Thymus (tissue), 11 donors: ENCODE data around the gene CALHM1. TPM values are rescaled to one million over a fixed set of nuclear protein-coding genes. Genes with fewer than 3 reads are reported as not detected.

Experiments used
- DNase-seq, 9 donors: peaks; one replicate each; pipeline ENCODE4 v3.0.0-alpha.2; 2013; ENCODE audit warnings: low spot score in 9 of 9, low read depth in 6 of 9, missing footprints in 1 of 9
- H3K27ac ChIP-seq, 2 donors: one replicate each; pipeline ENCODE4 v1.5.1; 2013; ENCODE audit warnings: control low read depth in 1 of 2, low read depth in 1 of 2, low read length in 1 of 2, mild to moderate bottlenecking in 1 of 2, moderate library complexity in 1 of 2
- H3K27me3 ChIP-seq, 2 donors: one replicate each; pipeline ENCODE4 v1.5.1; 2013; ENCODE audit warnings: low read length in 1 of 2; ENCODE audit not compliant: control insufficient read depth in 2 of 2, insufficient read depth in 1 of 2
- H3K36me3 ChIP-seq, 2 donors: one replicate each; pipeline ENCODE4 v1.5.1; 2013; ENCODE audit warnings: low read length in 1 of 2, mild to moderate bottlenecking in 1 of 2, moderate library complexity in 1 of 2; ENCODE audit not compliant: control insufficient read depth in 2 of 2, insufficient read depth in 2 of 2
- H3K4me1 ChIP-seq, 2 donors: one replicate each; pipeline ENCODE4 v1.5.1; 2013; ENCODE audit warnings: low read length in 2 of 2; ENCODE audit not compliant: control insufficient read depth in 2 of 2, insufficient read depth in 2 of 2
- H3K4me3 ChIP-seq, 2 donors: one replicate each; pipeline ENCODE4 v1.5.1; 2013; ENCODE audit warnings: low read length in 2 of 2, control low read depth in 1 of 2, mild to moderate bottlenecking in 1 of 2
- H3K9me3 ChIP-seq, 2 donors: one replicate each; pipeline ENCODE4 v1.5.1; 2013; ENCODE audit warnings: low read length in 1 of 2, mild to moderate bottlenecking in 1 of 2; ENCODE audit not compliant: control insufficient read depth in 2 of 2, insufficient read depth in 1 of 2
- WGBS: extraction: QIAGEN DNeasy Blood & Tissue Kit; methylation state at CpG from one replicate; pipeline ENCODE4 v1.1.7; 2013; 5-methylcytosine and 5-hydroxymethylcytosine counted together
- polyA plus RNA-seq: library from polyadenylated mRNA; stranded (reverse); fragments of 200-250 nt; gene quantifications from one replicate; pipeline ENCODE4 v1.2.3, GENCODE V29; 2013
- total RNA-seq: library from RNA; stranded (reverse); fragments of 120-200 nt; gene quantifications from one replicate; pipeline ENCODE4 v1.2.4, GENCODE V29; 2013
- donor health status: healthy.

CALHM1 gene
- total and polyA plus RNA-seq, 2 donors, result 0.05 to 0.09 TPM

- Histone ChIP-seq H3K27me3 (no peaks in the 10 kb centered on the region), H3K27ac (no peak overlapping the region), H3K4me3 (no peak overlapping the region), H3K36me3 (no peaks in the 10 kb centered on the region), H3K9me3 (no peaks in the 10 kb centered on the region), H3K4me1 (peaks cover 0 to 9% of the 10 kb centered on the region in 2 donors)
- no peak for DNase-seq
- 83% methylated on average over 4 of the region's 4 CpGs for WGBS
Measured at GRCh38 chr10:103459615-103460014, 915 bp upstream of the CALHM1 start.

GRCh38 chr10:103457896-103458583 is 660 bp downstream of the CALHM1 start:
- H3K9me3 ChIP-seq, result no peaks in the 10 kb centered on the region
- peaks cover 0 to 9% of the 10 kb centered on the region in 2 donors for H3K4me1 ChIP-seq
- H3K27ac ChIP-seq, result no peak overlapping the region
- H3K4me3 ChIP-seq, result no peak overlapping the region
- WGBS, result 99% methylated on average over 39 of the region's 39 CpGs
- H3K27me3 ChIP-seq, result no peaks in the 10 kb centered on the region
- no peaks in the 10 kb centered on the region for H3K36me3 ChIP-seq
- no peak for DNase-seq

GRCh38 chr10:103457176-103457712 is 1.5 kb downstream of the CALHM1 start:
- Histone ChIP-seq H3K27me3 (peaks cover 0 to 3% of the 10 kb centered on the region in 2 donors), H3K36me3 (no peaks in the 10 kb centered on the region), H3K27ac (no peak overlapping the region), H3K9me3 (no peaks in the 10 kb centered on the region), H3K4me3 (no peak overlapping the region), H3K4me1 (peaks cover 0 to 16% of the 10 kb centered on the region in 2 donors)
- WGBS, result 93% methylated on average over 8 of the region's 8 CpGs
- no peak for DNase-seq

- no peak for DNase-seq
- WGBS, result 94% methylated on average over 9 of the region's 9 CpGs
- Histone ChIP-seq H3K4me1 (peaks cover 6 to 26% of the 10 kb centered on the region in 2 donors), H3K36me3 (no peaks in the 10 kb centered on the region), H3K9me3 (no peaks in the 10 kb centered on the region), H3K27ac (no peak overlapping the region), H3K27me3 (peaks cover 0 to 8% of the 10 kb centered on the region in 2 donors), H3K4me3 (no peak overlapping the region)
Measured at GRCh38 chr10:103456074-103456660, 2.5 kb downstream of the CALHM1 start.

GRCh38 chr10:103455235-103455634 is 3.5 kb downstream of the CALHM1 start:
- Histone ChIP-seq H3K36me3 (no peaks in the 10 kb centered on the region), H3K9me3 (no peaks in the 10 kb centered on the region), H3K27ac (no peak overlapping the region), H3K4me1 (peaks cover 7 to 33% of the 10 kb centered on the region in 2 donors), H3K4me3 (no peak overlapping the region), H3K27me3 (peaks cover 0 to 10% of the 10 kb centered on the region in 2 donors)
- WGBS, result 98% methylated on average over 25 of the region's 25 CpGs
- no peak for DNase-seq

GRCh38 chr10:103454026-103454425 is 4.7 kb downstream of the CALHM1 start:
- H3K9me3 ChIP-seq, result no peaks in the 10 kb centered on the region
- DNase-seq, result no peak
- peaks cover 5 to 7% of the 10 kb centered on the region in 2 donors for H3K36me3 ChIP-seq
- no peak overlapping the region for H3K4me3 ChIP-seq
- H3K4me1 ChIP-seq, result peaks cover 7 to 26% of the 10 kb centered on the region in 2 donors
- 84% methylated on average over 4 of the region's 4 CpGs for WGBS
- H3K27ac ChIP-seq, result no peak overlapping the region
- H3K27me3 ChIP-seq, result peaks cover 0 to 10% of the 10 kb centered on the region in 2 donors

GRCh38 chr10:103452506-103453230 is 6.0 kb downstream of the CALHM1 start:
- Histone ChIP-seq H3K27me3 (peaks cover 0 to 10% of the 10 kb centered on the region in 2 donors), H3K4me3 (peak overlapping the region; percentile 53 to 62), H3K9me3 (no peaks in the 10 kb centered on the region), H3K27ac (no peak overlapping the region), H3K36me3 (peaks cover 9 to 12% of the 10 kb centered on the region in 2 donors), H3K4me1 (peaks cover 7 to 24% of the 10 kb centered on the region in 2 donors)
- no peak for DNase-seq
- 44% methylated on average over 27 of the region's 27 CpGs for WGBS

- Histone ChIP-seq H3K4me3 (peak within 1 kb of the TSS; percentile 53 to 62), H3K9me3 (no peaks in the 10 kb centered on the region), H3K4me1 (peaks cover 7 to 24% of the 10 kb centered on the region in 2 donors), H3K27me3 (peaks cover 0 to 10% of the 10 kb centered on the region in 2 donors), H3K36me3 (peaks cover 16 to 19% of the 10 kb centered on the region in 2 donors), H3K27ac (peak within 1 kb of the TSS in 1 of 2 donors; percentile 43)
- under 1% methylated on average over 32 of the region's 32 CpGs for WGBS
- peak in 6 of 9 donors; percentile 16 to 61 (median 27) for DNase-seq
Measured at GRCh38 chr10:103451831-103452505, 6.7 kb downstream of the CALHM1 start, which contains the start of gene CALHM2. Gene CALHM2, minus strand, starts transcription at chr10:103452370. Its CDS starts 2,429 bp downstream, at chr10:103449941.
